GM23338 (cell line): ENCODE measurements around the gene ALDH18A1. TPM values are rescaled to one million over a fixed set of nuclear protein-coding genes. Genes with fewer than 3 reads are reported as not detected.

Source experiments
- CTCF ChIP-seq, 2 experiments: fragments of 200-600 bp in 1 of 2; sonication (generic) in 1 of 2; conservative IDR thresholded peaks; 2 replicates each; pipeline versions ENCODE4 v1.5.1 to v1.6.1; 2016 to 2017; ENCODE audit warnings: antibody characterized with exemption in 2 of 2, low read depth in 2 of 2, mild to moderate bottlenecking in 2 of 2, moderate library complexity in 1 of 2
- ETS1 ChIP-seq: IDR thresholded peaks from 2 replicates; pipeline ENCODE4 v1.6.1; 2016; ENCODE audit warnings: antibody characterized with exemption
- EZH2 ChIP-seq: fragments of 200-600 bp; sonication (generic); IDR thresholded peaks from one replicate; pipeline ENCODE4 v1.8.0; 2017; ENCODE audit warnings: antibody characterized with exemption, mild to moderate bottlenecking, low read depth; ENCODE audit not compliant: unreplicated experiment
- REST ChIP-seq: IDR thresholded peaks from one replicate; pipeline ENCODE4 v1.6.1; 2018; ENCODE audit warnings: antibody characterized with exemption; ENCODE audit not compliant: unreplicated experiment
- ZNF114 ChIP-seq: fragments of 250-450 bp; sonication (Bioruptor Pico); IDR thresholded peaks from 2 replicates; pipeline ENCODE4 v1.5.0; 2020; ENCODE audit warnings: mild to moderate bottlenecking, moderate library complexity
- ZNF331 ChIP-seq: fragments of 250-450 bp; sonication (Bioruptor Pico); IDR thresholded peaks from 2 replicates; pipeline ENCODE4 v1.5.0; 2020; ENCODE audit warnings: low read depth, mild to moderate bottlenecking, moderate library complexity
- ZNF462 ChIP-seq: fragments of 250-450 bp; sonication (Bioruptor Pico); IDR thresholded peaks from 2 replicates; pipeline ENCODE4 v1.5.0; 2020; ENCODE audit warnings: mild to moderate bottlenecking, moderate library complexity
- polyA plus RNA-seq: library from polyadenylated mRNA; unstranded; fragments of >200 nt; fragmentation: Nextera tagmentation; extraction: Ambion mirVana; gene quantifications from 2 replicates; pipeline ENCODE4 v1.2.1, GENCODE V29; 2016
- total RNA-seq: library from RNA; depleted of rRNA; stranded (reverse); fragments of >200 nt; shearing (Covaris generic); gene quantifications from 2 replicates; pipeline ENCODE4 v1.2.3, GENCODE V29; 2014

ALDH18A1 gene
- total and polyA plus RNA-seq, 2 experiments from 2014 or later = 35.1 to 117 TPM

- TF ChIP-seq ZNF462 = no peak
- TF ChIP-seq ETS1 = no peak
- TF ChIP-seq ZNF114 (CRISPR knock-in tag) = no peak
- no peak for TF ChIP-seq CTCF (conservative IDR thresholded peaks at IDR 0.05; ENCODE audit: low read depth in 2 of 2)
- no peak for TF ChIP-seq ZNF331 (CRISPR knock-in tag)
- no peak for TF ChIP-seq EZH2
- TF ChIP-seq REST = no peak
Observed at GRCh38 chr10:95693071-95693667, 36.7 kb upstream of the ALDH18A1 start (continued).
